Tibial artery (tissue), 4 donors: Measurements from ENCODE around the gene RNF148.

Experiments used
- DNase-seq, 2 donors: peaks; one replicate each; pipeline ENCODE4 v3.0.0-alpha.2; 2019
- H3K27ac ChIP-seq, 2 donors: fragments of 200-600 bp; sonication (generic) in 1 of 2; 1 replicate in 1 of 2; 2 replicates in 1 of 2; pipeline ENCODE4 v1.5.1; 2018 to 2019; ENCODE audit warnings: mild to moderate bottlenecking in 1 of 2
- H3K27me3 ChIP-seq, 2 donors: fragments of 200-600 bp; sonication (generic) in 1 of 2; one replicate each; pipeline versions ENCODE4 v1.5.1 to v1.6.0; 2016 to 2019
- H3K36me3 ChIP-seq, 3 donors: fragments of 200-600 bp; sonication (generic) in 2 of 3; one replicate each; pipeline ENCODE4 v1.5.1; 2016 to 2019; ENCODE audit warnings: mild to moderate bottlenecking in 2 of 3
- H3K4me1 ChIP-seq, 4 donors: fragments of 200-600 bp; sonication (generic) in 2 of 4; 1 replicate in 3 of 4; 2 replicates in 1 of 4; pipeline ENCODE4 v1.5.1; 2016 to 2019
- H3K4me3 ChIP-seq, 2 donors: fragments of 200-600 bp; sonication (generic) in 1 of 2; 1 replicate in 1 of 2; 2 replicates in 1 of 2; pipeline ENCODE4 v1.5.1; 2018 to 2019; ENCODE audit warnings: mild to moderate bottlenecking in 2 of 2
- H3K9me3 ChIP-seq, 3 donors: fragments of 200-600 bp; sonication (generic) in 1 of 3; one replicate each; pipeline ENCODE4 v1.5.1; 2016 to 2019
- CTCF ChIP-seq, 2 experiments: fragments of 200-600 bp in 1 of 2; fragments of 450-650 bp in 1 of 2; IDR thresholded peaks; one replicate each; pipeline ENCODE4 v1.5.1; 2017 to 2019; ENCODE audit warnings: antibody characterized with exemption in 2 of 2, mild to moderate bottlenecking in 1 of 2, moderate library complexity in 1 of 2
- intact Hi-C: fragments of 100-400 bp; cut with DNase I; formaldehyde crosslinking; loops from one replicate; pipeline ENCODE4 v1.15.0; 2023; ENCODE audit warnings: low total_unique reads

The RNF148 gene

GRCh38 chr7:122675011-122675410 is 27.7 kb downstream of the RNF148 start:
- H3K27ac ChIP-seq = no peak overlapping the region
- no peak for DNase-seq
- TF ChIP-seq CTCF (IDR thresholded peaks at IDR 0.05) = no peak
- intact Hi-C loops = no loop called here
- peak overlapping the region in 1 of 2 donors; percentile 2 for H3K4me3 ChIP-seq
- H3K27me3 ChIP-seq = no peaks in the 10 kb centered on the region
- peaks cover 0 to 10% (median 5%) of the 10 kb centered on the region in 4 donors for H3K4me1 ChIP-seq
- no peaks in the 10 kb centered on the region for H3K9me3 ChIP-seq
- no peaks in the 10 kb centered on the region for H3K36me3 ChIP-seq

GRCh38 chr7:122674502-122674901 is 28.2 kb downstream of the RNF148 start:
- peak overlapping the region in 1 of 2 donors; percentile 2 for H3K4me3 ChIP-seq
- peaks cover 0 to 10% (median 5%) of the 10 kb centered on the region in 4 donors for H3K4me1 ChIP-seq
- intact Hi-C loops = no loop called here
- no peak overlapping the region for H3K27ac ChIP-seq
- H3K27me3 ChIP-seq = no peaks in the 10 kb centered on the region
- H3K9me3 ChIP-seq = no peaks in the 10 kb centered on the region
- no peak for DNase-seq
- TF ChIP-seq CTCF (IDR thresholded peaks at IDR 0.05) = no peak
- H3K36me3 ChIP-seq = no peaks in the 10 kb centered on the region

GRCh38 chr7:122673951-122674350 is 28.8 kb downstream of the RNF148 start:
- no peak for DNase-seq
- peaks cover 0 to 10% (median 5%) of the 10 kb centered on the region in 4 donors for H3K4me1 ChIP-seq
- intact Hi-C loops = no loop called here
- H3K27me3 ChIP-seq = no peaks in the 10 kb centered on the region
- H3K36me3 ChIP-seq = no peaks in the 10 kb centered on the region
- H3K9me3 ChIP-seq = no peaks in the 10 kb centered on the region
- TF ChIP-seq CTCF (IDR thresholded peaks at IDR 0.05) = no peak
- no peak overlapping the region for H3K27ac ChIP-seq
- no peak overlapping the region for H3K4me3 ChIP-seq

- DNase-seq = no peak
- Histone ChIP-seq H3K4me3 (no peak overlapping the region), H3K27me3 (no peaks in the 10 kb centered on the region), H3K36me3 (no peaks in the 10 kb centered on the region), H3K4me1 (peaks cover 0 to 10% (median 5%) of the 10 kb centered on the region in 4 donors), H3K27ac (no peak overlapping the region), H3K9me3 (no peaks in the 10 kb centered on the region)
- no peak for TF ChIP-seq CTCF (IDR thresholded peaks at IDR 0.05)
- intact Hi-C loops = no loop called here
Observed at GRCh38 chr7:122672536-122672935, 30.2 kb downstream of the RNF148 start.

GRCh38 chr7:122663733-122664132 is 39.0 kb downstream of the RNF148 start:
- Histone ChIP-seq H3K27ac (no peak overlapping the region), H3K4me1 (no peaks in the 10 kb centered on the region), H3K4me3 (no peak overlapping the region), H3K27me3 (no peaks in the 10 kb centered on the region), H3K36me3 (no peaks in the 10 kb centered on the region), H3K9me3 (no peaks in the 10 kb centered on the region)
- intact Hi-C loops = no loop called here
- no peak for TF ChIP-seq CTCF (IDR thresholded peaks at IDR 0.05)
- no peak for DNase-seq

GRCh38 chr7:122658856-122659255 is 43.9 kb downstream of the RNF148 start:
- Histone ChIP-seq H3K27ac (no peak overlapping the region), H3K27me3 (no peaks in the 10 kb centered on the region), H3K36me3 (no peaks in the 10 kb centered on the region), H3K4me1 (no peaks in the 10 kb centered on the region), H3K9me3 (no peaks in the 10 kb centered on the region), H3K4me3 (no peak overlapping the region)
- intact Hi-C loops = no loop called here
- DNase-seq = no peak
- no peak for TF ChIP-seq CTCF (IDR thresholded peaks at IDR 0.05)
